Neutrophil (primary cell): ENCODE measurements around the gene BBOX1.
"Not testable (repeated sequence)": the region's sequence is repeated elsewhere in the genome, so short reads cannot be mapped to it uniquely, and the experiment has no call there.

Experiments
- H3K27ac ChIP-seq: fragments of 200-600 bp; sonication (generic); 2 replicates; pipeline ENCODE4 v1.5.1; 2016; ENCODE audit warnings: mild to moderate bottlenecking, moderate library complexity
- H3K27me3 ChIP-seq: fragments of 200-600 bp; sonication (generic); 2 replicates; pipeline ENCODE4 v1.6.0; 2016; ENCODE audit warnings: mild to moderate bottlenecking
- H3K36me3 ChIP-seq: fragments of 200-600 bp; sonication (generic); 2 replicates; pipeline ENCODE4 v1.5.1; 2017
- H3K4me1 ChIP-seq, 2 experiments: fragments of 200-600 bp in 1 of 2; sonication (generic) in 1 of 2; 1 replicate in 1 of 2; 2 replicates in 1 of 2; pipeline versions ENCODE4 v1.5.1 to v1.6.1; 2013 to 2016; ENCODE audit warnings: low read depth in 1 of 2, low read length in 1 of 2, mild to moderate bottlenecking in 1 of 2, moderate library complexity in 1 of 2; ENCODE audit not compliant: control insufficient read depth in 1 of 2, insufficient read depth in 1 of 2
- H3K4me3 ChIP-seq, 2 experiments: fragments of 200-600 bp in 1 of 2; sonication (generic) in 1 of 2; 1 replicate in 1 of 2; 2 replicates in 1 of 2; pipeline ENCODE4 v1.5.1; 2013 to 2016; ENCODE audit warnings: low read depth in 1 of 2, low read length in 1 of 2, mild to moderate bottlenecking in 1 of 2, moderate library complexity in 1 of 2
- H3K9me3 ChIP-seq: fragments of 200-600 bp; sonication (generic); 2 replicates; pipeline ENCODE4 v1.5.1; 2016
- CTCF ChIP-seq: fragments of 200-600 bp; sonication (generic); IDR thresholded peaks from 2 replicates; pipeline ENCODE4 v1.5.1; 2016; ENCODE audit warnings: antibody characterized with exemption

BBOX1 gene

GRCh38 chr11:27130806-27131205 is 90.2 kb downstream of the BBOX1 start:
- Histone ChIP-seq H3K4me3 (no peak overlapping the region), H3K27ac (no peak overlapping the region), H3K27me3 (no peaks in the 10 kb centered on the region), H3K9me3 (no peaks in the 10 kb centered on the region), H3K36me3 (no peaks in the 10 kb centered on the region), H3K4me1 (no peaks in the 10 kb centered on the region)
- no peak for TF ChIP-seq CTCF

GRCh38 chr11:27135924-27136329 is 95.3 kb downstream of the BBOX1 start:
- H3K27ac ChIP-seq, H3K27me3 ChIP-seq, H3K9me3 ChIP-seq, H3K4me1 ChIP-seq, H3K36me3 ChIP-seq, H3K4me3 ChIP-seq: not testable (repeated sequence)

- Histone ChIP-seq H3K27ac (no peak overlapping the region), H3K27me3 (no peaks in the 10 kb centered on the region), H3K4me3 (no peak overlapping the region), H3K36me3 (no peaks in the 10 kb centered on the region), H3K4me1 (no peaks in the 10 kb centered on the region), H3K9me3 (no peaks in the 10 kb centered on the region)
- no peak for TF ChIP-seq CTCF
Measured at GRCh38 chr11:27138716-27139115, 98.1 kb downstream of the BBOX1 start.

- Histone ChIP-seq H3K36me3 (no peaks in the 10 kb centered on the region), H3K4me1 (no peaks in the 10 kb centered on the region), H3K9me3 (no peaks in the 10 kb centered on the region), H3K4me3 (no peak overlapping the region), H3K27ac (no peak overlapping the region), H3K27me3 (no peaks in the 10 kb centered on the region)
- TF ChIP-seq CTCF, result no peak
Measured at GRCh38 chr11:27139742-27140367, 99.2 kb downstream of the BBOX1 start.

GRCh38 chr11:27141576-27141975 is 101.0 kb downstream of the BBOX1 start:
- no peaks in the 10 kb centered on the region for H3K9me3 ChIP-seq
- TF ChIP-seq CTCF, result no peak

GRCh38 chr11:27147916-27148315 is 107.3 kb downstream of the BBOX1 start:
- H3K27ac ChIP-seq, result no peak overlapping the region
- no peaks in the 10 kb centered on the region for H3K9me3 ChIP-seq
- no peak for TF ChIP-seq CTCF
- H3K4me1 ChIP-seq, result no peaks in the 10 kb centered on the region
- no peaks in the 10 kb centered on the region for H3K36me3 ChIP-seq
- no peak overlapping the region for H3K4me3 ChIP-seq
- H3K27me3 ChIP-seq, result no peaks in the 10 kb centered on the region

More at GRCh38 chr11:27141576-27141975, 101.0 kb downstream of the BBOX1 start:
- no peak overlapping the region for H3K4me3 ChIP-seq
- H3K27me3 ChIP-seq, result no peaks in the 10 kb centered on the region
- no peak overlapping the region for H3K27ac ChIP-seq
- H3K36me3 ChIP-seq, result no peaks in the 10 kb centered on the region
- H3K4me1 ChIP-seq, result no peaks in the 10 kb centered on the region
